K562 (cell line): ENCODE results near the gene GUCY2C. TPM values are rescaled to one million over a fixed set of nuclear protein-coding genes. Genes with fewer than 3 reads are reported as not detected.

ENCODE experiments used
- ATAC-seq: fragments of 200-7000 bp; cut with Tn5 transposase; 3 replicates; pipeline ENCODE4 v1.9.1; 2020; ENCODE audit warnings: moderate library complexity
- BruUV-seq: library from RNA; stranded (reverse); fragments of 400-500 nt; replicated peaks from 2 replicates; lab custom pipeline; 2021; lab: Mats Ljungman, UMichigan
- CTCF ChIA-PET: fragments of 300-600 bp; formaldehyde crosslinking; extraction: SDS; loops from one replicate; lab custom pipeline; 2021; ENCODE audit warnings: low intra/inter-chr PET ratio; lab: Yijun Ruan, JAX
- POLR2A ChIA-PET: fragments of 300-600, 350-650 bp; sonication (Branson Sonifier 250); formaldehyde crosslinking; extraction: SDS; loops from one replicate; lab custom pipeline; 2021; ENCODE audit warnings: antibody characterized with exemption, inconsistent platforms; lab: Yijun Ruan, JAX
- DNase-seq, 4 experiments: peaks; one replicate each; pipeline versions ENCODE4 v3.0.0 to v3.0.0-alpha.2; 2011 to 2018; ENCODE audit warnings: low spot score in 3 of 4, mixed read lengths in 3 of 4; ENCODE audit errors: extremely low read depth in 1 of 4
- FAIRE-seq: peaks from 2 replicates; lab custom pipeline; 2011; peaks lifted over from hg19 to GRCh38; lab: Jason Lieb, UNC
- H2AFZ ChIP-seq: 2 replicates; pipeline ENCODE4 v1.6.0; 2011; ENCODE audit warnings: low read depth, low read length, control low read depth, inconsistent platforms
- H3K27ac ChIP-seq: fragments of 200-600 bp; 3 replicates; pipeline ENCODE4 v1.8.0; 2011; ENCODE audit warnings: low read depth, mild to moderate bottlenecking, control low read depth, inconsistent platforms, low read length, moderate library complexity, mixed read lengths; ENCODE audit errors: extremely low read depth
- H3K27me3 ChIP-seq, 2 experiments: fragments of 300-600 bp in 1 of 2; 2 replicates in 1 of 2; 3 replicates in 1 of 2; pipeline versions ENCODE4 v1.6.0 to v1.8.0; 2011; ENCODE audit warnings: inconsistent platforms in 2 of 2, low read length in 2 of 2, mild to moderate bottlenecking in 1 of 2, mixed read lengths in 1 of 2, moderate library complexity in 1 of 2; ENCODE audit not compliant: control insufficient read depth in 2 of 2, insufficient read depth in 2 of 2
- H3K36me3 ChIP-seq: fragments of 300-600 bp; 3 replicates; pipeline ENCODE4 v1.8.0; 2011; ENCODE audit warnings: mild to moderate bottlenecking, low read length, inconsistent platforms; ENCODE audit not compliant: control insufficient read depth, insufficient read depth
- H3K4me1 ChIP-seq, 2 experiments: fragments of 200-600 bp in 1 of 2; replicated peaks in 1 of 2; 2 replicates in 1 of 2; 3 replicates in 1 of 2; pipeline versions ENCODE4 v1.5.1 to v1.8.0; 2011; ENCODE audit warnings: inconsistent platforms in 2 of 2, low read length in 2 of 2, mild to moderate bottlenecking in 1 of 2, mixed read lengths in 1 of 2, moderate library complexity in 1 of 2; ENCODE audit not compliant: control insufficient read depth in 2 of 2, insufficient read depth in 2 of 2
- H3K4me2 ChIP-seq: 2 replicates; pipeline ENCODE4 v1.6.1; 2011; ENCODE audit warnings: low read length, control low read depth, inconsistent platforms, mixed read lengths; ENCODE audit not compliant: insufficient read depth
- H3K4me3 ChIP-seq: fragments of 200-600 bp; sonication (generic), shearing (Covaris generic); 2 replicates; pipeline ENCODE4 v1.5.1; 2016; ENCODE audit warnings: control low read depth, inconsistent platforms
- H3K79me2 ChIP-seq: fragments of 200-600 bp; 3 replicates; pipeline ENCODE4 v1.8.0; 2011; ENCODE audit warnings: low read length, inconsistent platforms; ENCODE audit not compliant: control insufficient read depth, insufficient read depth
- H3K9ac ChIP-seq, 2 experiments: 2 replicates each; pipeline versions ENCODE4 v1.6.0 to v1.6.1; 2011; ENCODE audit warnings: low read depth in 2 of 2, low read length in 2 of 2, control low read depth in 1 of 2, inconsistent platforms in 1 of 2, mild to moderate bottlenecking in 1 of 2, mixed read lengths in 1 of 2; ENCODE audit not compliant: insufficient read depth in 1 of 2
- H3K9me1 ChIP-seq: one replicate; pipeline ENCODE4 v1.6.0; 2011; ENCODE audit warnings: inconsistent platforms, mild to moderate bottlenecking, low read length, moderate library complexity; ENCODE audit not compliant: control insufficient read depth, insufficient read depth
- H3K9me3 ChIP-seq: replicated peaks from 2 replicates; pipeline ENCODE4 v1.5.1; 2011; ENCODE audit warnings: low read depth, low read length, inconsistent platforms; ENCODE audit not compliant: control insufficient read depth, insufficient read depth
- H4K20me1 ChIP-seq: replicated peaks from 2 replicates; pipeline ENCODE4 v1.6.1; 2011; ENCODE audit warnings: low read length, inconsistent platforms, mixed read lengths; ENCODE audit not compliant: control insufficient read depth, insufficient read depth
- NEUROD1 ChIP-seq: fragments of 150-350 bp; IDR thresholded peaks from 2 replicates; pipeline ENCODE4 v1.6.1; 2014; ENCODE audit warnings: borderline replicate concordance, low read length, low read depth; ENCODE audit not compliant: partially characterized antibody
- ZFPM2 ChIP-seq: fragments of 250-450 bp; sonication (Bioruptor Pico); IDR thresholded peaks from 2 replicates; pipeline ENCODE4 v1.5.1; 2022; ENCODE audit warnings: mild to moderate bottlenecking
- ZNF165 ChIP-seq: fragments of 250-450 bp; sonication (Bioruptor Pico); IDR thresholded peaks from 2 replicates; pipeline ENCODE4 v1.4.0; 2020; ENCODE audit warnings: borderline replicate concordance
- ZNF217 ChIP-seq: sonication (generic); formaldehyde crosslinking; IDR thresholded peaks from 2 replicates; pipeline ENCODE4 v1.8.0; 2022; ENCODE audit warnings: mild to moderate bottlenecking, missing genetic modification reagents
- ZNF780A ChIP-seq: fragments of 250-450 bp; sonication (Bioruptor Pico); IDR thresholded peaks from 2 replicates; pipeline ENCODE4 v1.5.0; 2021; ENCODE audit warnings: mild to moderate bottlenecking
- WGBS: fragments of 100-300 bp; shearing (Covaris generic); methylation state at CpG from one replicate; pipeline ENCODE4 v1.1.6; 2016; ENCODE audit warnings: low coverage, mixed read lengths; ENCODE audit not compliant: insufficient coverage; ENCODE audit errors: missing lambda C conversion rate; 5-methylcytosine and 5-hydroxymethylcytosine counted together
- in situ Hi-C: fragments of 300-500 bp; cut with MboI; formaldehyde crosslinking; loops from 4 replicates; pipeline ENCODE4 v1.15.0; 2018; ENCODE audit warnings: inconsistent platforms, mixed read lengths
- intact Hi-C: fragments of 100-400 bp; cut with micrococcal nuclease; formaldehyde crosslinking; loops from 2 replicates; pipeline ENCODE4 v1.14.2; 2022
- polyA plus RNA-seq, 8 experiments: library from polyadenylated mRNA; depleted of rRNA in 4 of 8; stranded (reverse) in 5 of 8; unstranded in 3 of 8; fragments of >200 nt; fragmentation: Nextera tagmentation in 2 of 8; fragmentation: Illumina TruSeq in 1 of 8; extraction: Ambion mirVana in 2 of 8; extraction: Trizol in 1 of 8; gene quantifications; 2 replicates each; pipeline versions ENCODE4 v1.2.1 to v1.2.3, GENCODE V29; 2011 to 2014; ENCODE audit warnings: inconsistent platforms in 1 of 8, missing spikeins in 1 of 8
- total RNA-seq, 7 experiments: library from RNA; depleted of rRNA in 6 of 7; stranded (reverse); fragments of >200 nt in 6 of 7; fragmentation: Illumina TruSeq in 2 of 7; extraction: Trizol in 2 of 7; gene quantifications; 2 replicates each; pipeline versions ENCODE4 v1.2.1 to v1.2.3, GENCODE V29; 2011 to 2021; ENCODE audit warnings: low replicate concordance in 1 of 7
- TF ChIP-seq, protein P1 (sequence below): fragments of 250-450 bp; sonication (Bioruptor Pico); IDR thresholded peaks from 2 replicates; pipeline ENCODE4 v1.9.0; 2021; ENCODE audit warnings: mild to moderate bottlenecking, inconsistent platforms
- TF ChIP-seq, protein P2 (sequence below): sonication (generic); formaldehyde crosslinking; IDR thresholded peaks from 2 replicates; pipeline ENCODE4 v1.8.1; 2022; ENCODE audit warnings: missing genetic modification reagents
- TF ChIP-seq, protein P3 (sequence below): sonication (generic); formaldehyde crosslinking; IDR thresholded peaks from 2 replicates; pipeline ENCODE4 v1.8.0; 2022; ENCODE audit warnings: missing genetic modification reagents, mild to moderate bottlenecking, moderate library complexity, borderline replicate concordance
- TF ChIP-seq, protein P4 (sequence below): fragments of 250-450 bp; sonication (Bioruptor Pico); IDR thresholded peaks from 2 replicates; pipeline ENCODE4 v1.8.0; 2022; ENCODE audit warnings: inconsistent platforms
- TF ChIP-seq, protein P5 (sequence below): fragments of 250-450 bp; sonication (Bioruptor Pico); IDR thresholded peaks from 2 replicates; pipeline ENCODE4 v1.5.0; 2021; ENCODE audit warnings: mild to moderate bottlenecking, borderline replicate concordance
- TF ChIP-seq, protein P6 (sequence below), 3 experiments: IDR thresholded peaks in 2 of 3; conservative IDR thresholded peaks in 1 of 3; 2 replicates each; pipeline ENCODE4 v1.5.1; 2011 to 2012; ENCODE audit warnings: low read length in 3 of 3, mild to moderate bottlenecking in 3 of 3, control low read depth in 2 of 3, improper control_type of control experiment in 1 of 3, inconsistent platforms in 1 of 3, low read depth in 1 of 3, mixed read lengths in 1 of 3, moderate library complexity in 1 of 3; ENCODE audit not compliant: insufficient read depth in 2 of 3

The GUCY2C gene
- total and polyA plus RNA-seq, 9 of the 15 experiments (the other 6 are each of a cell fraction or from before 2014, with no cell fraction given): 0.01 to 0.05 (median 0.04) TPM; not detected in 6

DNA sequence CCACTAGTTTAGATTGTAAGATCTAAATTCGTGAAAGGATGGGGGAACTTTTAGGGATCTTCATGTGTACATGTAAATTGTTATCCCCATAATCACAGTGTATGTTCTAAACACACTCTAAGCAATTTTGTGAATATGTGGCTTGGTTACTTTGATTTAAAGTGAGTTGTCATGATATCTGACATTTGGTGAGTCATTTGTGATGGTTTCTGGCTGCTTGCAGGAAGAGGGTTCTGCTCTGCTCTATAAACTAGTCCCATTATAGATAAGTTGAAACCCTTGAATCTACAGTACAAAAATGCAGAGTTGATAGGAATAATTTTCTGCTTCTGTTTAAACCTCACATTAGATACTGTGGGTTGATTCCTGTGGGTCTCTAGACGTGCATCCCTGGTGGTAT, 14.8 kb downstream of the GUCY2C start:
- ChIA-PET POLR2A (no interaction called here), CTCF (no interaction called here)
- WGBS: 0% methylated on average over 2 of the region's 2 CpGs
- Histone ChIP-seq H3K4me1 (no peaks in the 10 kb centered on the region), H3K4me2 (no peak overlapping the region; the same call in 1 of the 2 replicates), H3K9me3 (no peaks in the 10 kb centered on the region), H3K27me3 (no peaks in the 10 kb centered on the region), H3K9me1 (peaks cover 3% of the 10 kb centered on the region), H3K79me2 (no peaks in the 10 kb centered on the region), H3K27ac (no peak overlapping the region), H2AFZ (no peak overlapping the region), H4K20me1 (no peaks in the 10 kb centered on the region), H3K9ac (no peak overlapping the region), H3K4me3 (no peak overlapping the region), H3K36me3 (no peaks in the 10 kb centered on the region)
- in situ Hi-C loops (no loop called here), intact Hi-C loops (no loop called here)
- FAIRE-seq (no peak), ATAC-seq (no peak), DNase-seq (no peak)
- BruUV-seq: no TSS peak
- TF ChIP-seq, protein P1, sequence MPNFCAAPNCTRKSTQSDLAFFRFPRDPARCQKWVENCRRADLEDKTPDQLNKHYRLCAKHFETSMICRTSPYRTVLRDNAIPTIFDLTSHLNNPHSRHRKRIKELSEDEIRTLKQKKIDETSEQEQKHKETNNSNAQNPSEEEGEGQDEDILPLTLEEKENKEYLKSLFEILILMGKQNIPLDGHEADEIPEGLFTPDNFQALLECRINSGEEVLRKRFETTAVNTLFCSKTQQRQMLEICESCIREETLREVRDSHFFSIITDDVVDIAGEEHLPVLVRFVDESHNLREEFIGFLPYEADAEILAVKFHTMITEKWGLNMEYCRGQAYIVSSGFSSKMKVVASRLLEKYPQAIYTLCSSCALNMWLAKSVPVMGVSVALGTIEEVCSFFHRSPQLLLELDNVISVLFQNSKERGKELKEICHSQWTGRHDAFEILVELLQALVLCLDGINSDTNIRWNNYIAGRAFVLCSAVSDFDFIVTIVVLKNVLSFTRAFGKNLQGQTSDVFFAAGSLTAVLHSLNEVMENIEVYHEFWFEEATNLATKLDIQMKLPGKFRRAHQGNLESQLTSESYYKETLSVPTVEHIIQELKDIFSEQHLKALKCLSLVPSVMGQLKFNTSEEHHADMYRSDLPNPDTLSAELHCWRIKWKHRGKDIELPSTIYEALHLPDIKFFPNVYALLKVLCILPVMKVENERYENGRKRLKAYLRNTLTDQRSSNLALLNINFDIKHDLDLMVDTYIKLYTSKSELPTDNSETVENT: no peak
- TF ChIP-seq ZNF217 (CRISPR knock-in tag) (no peak), ZNF780A (no peak), ZNF165 (CRISPR knock-in tag) (no peak), NEUROD1 (no peak), ZFPM2 (no peak)
- TF ChIP-seq, protein P2, sequence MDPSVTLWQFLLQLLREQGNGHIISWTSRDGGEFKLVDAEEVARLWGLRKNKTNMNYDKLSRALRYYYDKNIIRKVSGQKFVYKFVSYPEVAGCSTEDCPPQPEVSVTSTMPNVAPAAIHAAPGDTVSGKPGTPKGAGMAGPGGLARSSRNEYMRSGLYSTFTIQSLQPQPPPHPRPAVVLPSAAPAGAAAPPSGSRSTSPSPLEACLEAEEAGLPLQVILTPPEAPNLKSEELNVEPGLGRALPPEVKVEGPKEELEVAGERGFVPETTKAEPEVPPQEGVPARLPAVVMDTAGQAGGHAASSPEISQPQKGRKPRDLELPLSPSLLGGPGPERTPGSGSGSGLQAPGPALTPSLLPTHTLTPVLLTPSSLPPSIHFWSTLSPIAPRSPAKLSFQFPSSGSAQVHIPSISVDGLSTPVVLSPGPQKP (CRISPR knock-in tag): no peak
- TF ChIP-seq, protein P3, sequence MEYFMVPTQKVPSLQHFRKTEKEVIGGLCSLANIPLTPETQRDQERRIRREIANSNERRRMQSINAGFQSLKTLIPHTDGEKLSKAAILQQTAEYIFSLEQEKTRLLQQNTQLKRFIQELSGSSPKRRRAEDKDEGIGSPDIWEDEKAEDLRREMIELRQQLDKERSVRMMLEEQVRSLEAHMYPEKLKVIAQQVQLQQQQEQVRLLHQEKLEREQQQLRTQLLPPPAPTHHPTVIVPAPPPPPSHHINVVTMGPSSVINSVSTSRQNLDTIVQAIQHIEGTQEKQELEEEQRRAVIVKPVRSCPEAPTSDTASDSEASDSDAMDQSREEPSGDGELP (CRISPR knock-in tag): no peak
- TF ChIP-seq, protein P4, sequence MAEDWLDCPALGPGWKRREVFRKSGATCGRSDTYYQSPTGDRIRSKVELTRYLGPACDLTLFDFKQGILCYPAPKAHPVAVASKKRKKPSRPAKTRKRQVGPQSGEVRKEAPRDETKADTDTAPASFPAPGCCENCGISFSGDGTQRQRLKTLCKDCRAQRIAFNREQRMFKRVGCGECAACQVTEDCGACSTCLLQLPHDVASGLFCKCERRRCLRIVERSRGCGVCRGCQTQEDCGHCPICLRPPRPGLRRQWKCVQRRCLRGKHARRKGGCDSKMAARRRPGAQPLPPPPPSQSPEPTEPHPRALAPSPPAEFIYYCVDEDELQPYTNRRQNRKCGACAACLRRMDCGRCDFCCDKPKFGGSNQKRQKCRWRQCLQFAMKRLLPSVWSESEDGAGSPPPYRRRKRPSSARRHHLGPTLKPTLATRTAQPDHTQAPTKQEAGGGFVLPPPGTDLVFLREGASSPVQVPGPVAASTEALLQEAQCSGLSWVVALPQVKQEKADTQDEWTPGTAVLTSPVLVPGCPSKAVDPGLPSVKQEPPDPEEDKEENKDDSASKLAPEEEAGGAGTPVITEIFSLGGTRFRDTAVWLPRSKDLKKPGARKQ (CRISPR knock-in tag): no peak
- TF ChIP-seq, protein P5, sequence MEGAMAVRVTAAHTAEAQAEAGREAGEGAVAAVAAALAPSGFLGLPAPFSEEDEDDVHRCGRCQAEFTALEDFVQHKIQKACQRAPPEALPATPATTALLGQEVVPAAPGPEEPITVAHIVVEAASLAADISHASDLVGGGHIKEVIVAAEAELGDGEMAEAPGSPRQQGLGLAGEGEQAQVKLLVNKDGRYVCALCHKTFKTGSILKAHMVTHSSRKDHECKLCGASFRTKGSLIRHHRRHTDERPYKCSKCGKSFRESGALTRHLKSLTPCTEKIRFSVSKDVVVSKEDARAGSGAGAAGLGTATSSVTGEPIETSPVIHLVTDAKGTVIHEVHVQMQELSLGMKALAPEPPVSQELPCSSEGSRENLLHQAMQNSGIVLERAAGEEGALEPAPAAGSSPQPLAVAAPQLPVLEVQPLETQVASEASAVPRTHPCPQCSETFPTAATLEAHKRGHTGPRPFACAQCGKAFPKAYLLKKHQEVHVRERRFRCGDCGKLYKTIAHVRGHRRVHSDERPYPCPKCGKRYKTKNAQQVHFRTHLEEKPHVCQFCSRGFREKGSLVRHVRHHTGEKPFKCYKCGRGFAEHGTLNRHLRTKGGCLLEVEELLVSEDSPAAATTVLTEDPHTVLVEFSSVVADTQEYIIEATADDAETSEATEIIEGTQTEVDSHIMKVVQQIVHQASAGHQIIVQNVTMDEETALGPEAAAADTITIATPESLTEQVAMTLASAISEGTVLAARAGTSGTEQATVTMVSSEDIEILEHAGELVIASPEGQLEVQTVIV (CRISPR knock-in tag): no peak
- TF ChIP-seq, protein P6, sequence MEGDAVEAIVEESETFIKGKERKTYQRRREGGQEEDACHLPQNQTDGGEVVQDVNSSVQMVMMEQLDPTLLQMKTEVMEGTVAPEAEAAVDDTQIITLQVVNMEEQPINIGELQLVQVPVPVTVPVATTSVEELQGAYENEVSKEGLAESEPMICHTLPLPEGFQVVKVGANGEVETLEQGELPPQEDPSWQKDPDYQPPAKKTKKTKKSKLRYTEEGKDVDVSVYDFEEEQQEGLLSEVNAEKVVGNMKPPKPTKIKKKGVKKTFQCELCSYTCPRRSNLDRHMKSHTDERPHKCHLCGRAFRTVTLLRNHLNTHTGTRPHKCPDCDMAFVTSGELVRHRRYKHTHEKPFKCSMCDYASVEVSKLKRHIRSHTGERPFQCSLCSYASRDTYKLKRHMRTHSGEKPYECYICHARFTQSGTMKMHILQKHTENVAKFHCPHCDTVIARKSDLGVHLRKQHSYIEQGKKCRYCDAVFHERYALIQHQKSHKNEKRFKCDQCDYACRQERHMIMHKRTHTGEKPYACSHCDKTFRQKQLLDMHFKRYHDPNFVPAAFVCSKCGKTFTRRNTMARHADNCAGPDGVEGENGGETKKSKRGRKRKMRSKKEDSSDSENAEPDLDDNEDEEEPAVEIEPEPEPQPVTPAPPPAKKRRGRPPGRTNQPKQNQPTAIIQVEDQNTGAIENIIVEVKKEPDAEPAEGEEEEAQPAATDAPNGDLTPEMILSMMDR (IDR thresholded peaks at IDR 0.05 in 2 of 3, conservative IDR thresholded peaks at IDR 0.05 in 1 of 3; ENCODE audit: insufficient read depth in 2 of 3, low read depth in 1 of 3, low read length in 3 of 3): no peak
